Smooth muscle cell (in vitro differentiated cells): Measurements from ENCODE around the gene CTDSPL. TPM values are rescaled to one million over a fixed set of nuclear protein-coding genes. Genes with fewer than 3 reads are reported as not detected.

Experiments used
- DNase-seq: peaks from one replicate; lab custom pipeline; 2025; ENCODE audit not compliant: unreplicated experiment; lab: John Stamatoyannopoulos, UW
- H2AFZ ChIP-seq: fragments of 200-600 bp; sonication (generic); 2 replicates; pipeline ENCODE4 v1.6.0; 2016; ENCODE audit warnings: antibody characterized with exemption, low read depth, mild to moderate bottlenecking
- H3F3A ChIP-seq: fragments of 200-600 bp; sonication (generic); 2 replicates; pipeline ENCODE4 v1.6.0; 2017; ENCODE audit warnings: antibody characterized with exemption, low read depth
- H3K27ac ChIP-seq: fragments of 200-600 bp; sonication (generic); 2 replicates; pipeline ENCODE4 v1.5.1; 2016; ENCODE audit warnings: low read depth, mild to moderate bottlenecking
- H3K27me3 ChIP-seq: fragments of 200-600 bp; sonication (generic); 2 replicates; pipeline ENCODE4 v1.6.1; 2016; ENCODE audit warnings: low read depth, mild to moderate bottlenecking
- H3K36me3 ChIP-seq: fragments of 200-600 bp; sonication (generic); 2 replicates; pipeline ENCODE4 v1.5.1; 2016; ENCODE audit warnings: low read depth
- H3K4me1 ChIP-seq: fragments of 200-600 bp; sonication (generic); 2 replicates; pipeline ENCODE4 v1.5.1; 2016; ENCODE audit warnings: low read depth
- H3K4me2 ChIP-seq: fragments of 200-600 bp; sonication (generic); 2 replicates; pipeline ENCODE4 v1.6.0; 2016; ENCODE audit warnings: mild to moderate bottlenecking
- H3K4me3 ChIP-seq: fragments of 200-600 bp; sonication (generic); 2 replicates; pipeline ENCODE4 v1.5.1; 2016; ENCODE audit warnings: mild to moderate bottlenecking
- H3K79me2 ChIP-seq: fragments of 200-600 bp; sonication (generic); 2 replicates; pipeline ENCODE4 v1.6.0; 2016; ENCODE audit warnings: low read depth, mild to moderate bottlenecking
- H3K9ac ChIP-seq: fragments of 200-600 bp; sonication (generic); 2 replicates; pipeline ENCODE4 v1.6.0; 2016; ENCODE audit warnings: low read depth
- H3K9me3 ChIP-seq: fragments of 200-600 bp; sonication (generic); replicated peaks from 2 replicates; pipeline ENCODE4 v1.5.1; 2016; ENCODE audit warnings: low read depth
- H4K20me1 ChIP-seq: fragments of 200-600 bp; sonication (generic); 2 replicates; pipeline ENCODE4 v1.6.0; 2016; ENCODE audit warnings: low read depth
- WGBS: methylation state at CpG from one replicate; pipeline ENCODE4 v1.1.7; 2016; ENCODE audit warnings: low lambda C conversion rate; 5-methylcytosine and 5-hydroxymethylcytosine counted together
- polyA plus RNA-seq: library from polyadenylated mRNA; unstranded; fragments of >200 nt; fragmentation: Nextera tagmentation; extraction: Ambion mirVana; gene quantifications from 2 replicates; pipeline ENCODE4 v1.2.1, GENCODE V29; 2016
- total RNA-seq: library from RNA; depleted of rRNA; stranded (reverse); fragments of >200 nt; gene quantifications from 2 replicates; pipeline ENCODE4 v1.2.3, GENCODE V29; 2014
- TF ChIP-seq, protein P1 (sequence below): fragments of 200-600 bp; sonication (generic); IDR thresholded peaks from 2 replicates; pipeline ENCODE4 v1.5.1; 2017; ENCODE audit warnings: borderline replicate concordance, mild to moderate bottlenecking, antibody characterized with exemption; ENCODE audit not compliant: insufficient read depth, poor library complexity, severe bottlenecking

CTDSPL gene
- total and polyA plus RNA-seq, 2 experiments from 2014 or later: 31.3 to 34.3 TPM

DNA sequence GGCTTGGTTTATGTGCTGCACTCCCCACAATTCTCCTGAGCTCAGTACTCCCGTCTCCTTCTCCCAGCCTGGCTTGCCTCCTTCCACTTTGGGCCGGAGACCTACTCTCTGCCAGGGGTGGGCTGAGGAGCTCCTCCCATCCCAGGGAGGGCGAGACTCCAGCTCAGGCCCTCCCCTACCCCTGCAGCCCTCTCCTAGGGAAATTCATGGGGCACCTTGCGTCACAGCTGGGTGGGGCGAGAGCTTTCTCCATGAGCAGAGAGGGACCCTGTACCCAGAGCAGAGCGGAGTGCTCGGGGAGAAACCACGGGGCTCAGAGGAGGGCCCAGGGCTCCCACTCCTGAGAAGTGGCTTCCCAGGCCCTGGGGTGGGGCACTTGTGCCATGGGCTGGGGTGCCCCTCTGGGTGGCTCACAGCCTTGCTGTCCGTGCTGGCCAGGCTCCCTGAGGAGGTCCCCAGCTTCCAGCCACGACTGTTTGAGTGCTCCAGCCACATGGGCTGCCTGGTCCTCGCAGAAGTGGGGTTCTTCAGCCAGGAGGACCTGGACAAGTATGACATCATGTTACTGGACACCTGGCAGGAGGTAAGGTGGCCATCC, 142.2 kb downstream of the CTDSPL start:
- 93% methylated on average over 8 of the region's 11 CpGs for WGBS
- no peak overlapping the region for H3K4me2 ChIP-seq
- no peaks in the 10 kb centered on the region for H3K4me1 ChIP-seq
- peaks cover 3% of the 10 kb centered on the region for H3F3A ChIP-seq
- H3K9ac ChIP-seq: no peak overlapping the region
- H3K36me3 ChIP-seq: no peaks in the 10 kb centered on the region
- H4K20me1 ChIP-seq: no peaks in the 10 kb centered on the region
- H3K79me2 ChIP-seq: no peaks in the 10 kb centered on the region
- TF ChIP-seq, protein P1, sequence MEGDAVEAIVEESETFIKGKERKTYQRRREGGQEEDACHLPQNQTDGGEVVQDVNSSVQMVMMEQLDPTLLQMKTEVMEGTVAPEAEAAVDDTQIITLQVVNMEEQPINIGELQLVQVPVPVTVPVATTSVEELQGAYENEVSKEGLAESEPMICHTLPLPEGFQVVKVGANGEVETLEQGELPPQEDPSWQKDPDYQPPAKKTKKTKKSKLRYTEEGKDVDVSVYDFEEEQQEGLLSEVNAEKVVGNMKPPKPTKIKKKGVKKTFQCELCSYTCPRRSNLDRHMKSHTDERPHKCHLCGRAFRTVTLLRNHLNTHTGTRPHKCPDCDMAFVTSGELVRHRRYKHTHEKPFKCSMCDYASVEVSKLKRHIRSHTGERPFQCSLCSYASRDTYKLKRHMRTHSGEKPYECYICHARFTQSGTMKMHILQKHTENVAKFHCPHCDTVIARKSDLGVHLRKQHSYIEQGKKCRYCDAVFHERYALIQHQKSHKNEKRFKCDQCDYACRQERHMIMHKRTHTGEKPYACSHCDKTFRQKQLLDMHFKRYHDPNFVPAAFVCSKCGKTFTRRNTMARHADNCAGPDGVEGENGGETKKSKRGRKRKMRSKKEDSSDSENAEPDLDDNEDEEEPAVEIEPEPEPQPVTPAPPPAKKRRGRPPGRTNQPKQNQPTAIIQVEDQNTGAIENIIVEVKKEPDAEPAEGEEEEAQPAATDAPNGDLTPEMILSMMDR: no peak
- no peaks in the 10 kb centered on the region for H3K9me3 ChIP-seq
- no peak for DNase-seq
- no peak overlapping the region for H2AFZ ChIP-seq
- H3K4me3 ChIP-seq: no peak overlapping the region
- no peak overlapping the region for H3K27ac ChIP-seq
- no peaks in the 10 kb centered on the region for H3K27me3 ChIP-seq

GRCh38 chr3:38004415-38005075, 142.9 kb downstream of the CTDSPL start:
- no peaks in the 10 kb centered on the region for H3K9me3 ChIP-seq
- TF ChIP-seq, protein P1: peak; percentile 49
- H2AFZ ChIP-seq: no peak overlapping the region
- no peaks in the 10 kb centered on the region for H4K20me1 ChIP-seq
- H3K36me3 ChIP-seq: no peaks in the 10 kb centered on the region
- no peaks in the 10 kb centered on the region for H3K4me1 ChIP-seq
- no peak overlapping the region for H3K27ac ChIP-seq
- no peak overlapping the region for H3K4me2 ChIP-seq
- H3K9ac ChIP-seq: no peak overlapping the region
- H3F3A ChIP-seq: peaks cover 3% of the 10 kb centered on the region
- no peak overlapping the region for H3K4me3 ChIP-seq
- 83% methylated on average over 14 of the region's 14 CpGs for WGBS
- no peak for DNase-seq
- no peaks in the 10 kb centered on the region for H3K79me2 ChIP-seq
- H3K27me3 ChIP-seq: no peaks in the 10 kb centered on the region

- DNase-seq: no peak
- H3K4me2 ChIP-seq: no peak overlapping the region
- no peak overlapping the region for H3K27ac ChIP-seq
- H3K9me3 ChIP-seq: no peaks in the 10 kb centered on the region
- WGBS: 82% methylated on average over 15 of the region's 15 CpGs
- TF ChIP-seq, protein P1: no peak
- H3K79me2 ChIP-seq: no peaks in the 10 kb centered on the region
- H3K9ac ChIP-seq: no peak overlapping the region
- no peaks in the 10 kb centered on the region for H3K36me3 ChIP-seq
- peaks cover 3% of the 10 kb centered on the region for H3F3A ChIP-seq
- H3K4me1 ChIP-seq: no peaks in the 10 kb centered on the region
- no peaks in the 10 kb centered on the region for H3K27me3 ChIP-seq
- H4K20me1 ChIP-seq: no peaks in the 10 kb centered on the region
- H2AFZ ChIP-seq: no peak overlapping the region
- H3K4me3 ChIP-seq: no peak overlapping the region
These were observed 143.7 kb downstream of the CTDSPL start for GRCh38 chr3:38005076-38006020.
